NCI-H69 (cell line): ENCODE data around the gene ARL6IP6.

Experiments
- DNase-seq: peaks from one replicate; lab custom pipeline; 2025; lab: John Stamatoyannopoulos, UW

Gene ARL6IP6

DNA sequence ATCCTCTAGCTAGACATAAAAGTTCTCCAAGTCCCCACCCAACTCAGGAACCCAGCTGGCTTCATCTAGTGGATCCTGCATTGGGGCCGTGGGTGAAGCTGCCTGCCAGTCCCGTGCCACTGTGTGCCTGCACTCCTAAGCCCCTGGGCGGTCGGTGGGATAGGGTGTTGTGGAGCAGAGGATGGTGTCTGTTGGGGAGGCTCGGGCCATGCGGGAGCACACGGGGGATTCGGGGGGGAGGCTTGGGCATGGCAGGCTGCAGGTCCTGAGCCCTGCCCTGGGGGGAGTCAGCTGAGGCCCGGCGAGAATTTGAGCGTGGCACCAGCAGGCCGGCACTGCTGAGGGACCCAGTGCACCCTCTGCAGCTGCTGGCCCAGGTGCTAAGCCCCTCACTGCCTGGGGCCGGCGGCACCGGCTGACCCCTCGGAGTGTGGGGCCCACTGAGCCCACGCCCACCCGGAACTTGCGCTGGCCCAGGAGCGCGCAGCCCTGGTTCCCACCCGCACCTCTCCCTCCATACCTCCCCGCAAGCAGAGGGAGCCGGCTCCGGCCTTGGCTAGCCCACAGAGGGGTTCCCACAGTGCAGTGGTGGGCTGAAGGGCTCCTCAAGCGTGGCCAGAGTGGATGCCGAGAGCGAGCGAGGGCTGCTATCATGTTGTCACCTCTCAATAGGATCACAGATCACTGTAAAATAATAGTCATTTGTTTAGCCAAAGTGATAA lies 86.4 kb downstream of the ARL6IP6 start:
- no peak for DNase-seq

DNA sequence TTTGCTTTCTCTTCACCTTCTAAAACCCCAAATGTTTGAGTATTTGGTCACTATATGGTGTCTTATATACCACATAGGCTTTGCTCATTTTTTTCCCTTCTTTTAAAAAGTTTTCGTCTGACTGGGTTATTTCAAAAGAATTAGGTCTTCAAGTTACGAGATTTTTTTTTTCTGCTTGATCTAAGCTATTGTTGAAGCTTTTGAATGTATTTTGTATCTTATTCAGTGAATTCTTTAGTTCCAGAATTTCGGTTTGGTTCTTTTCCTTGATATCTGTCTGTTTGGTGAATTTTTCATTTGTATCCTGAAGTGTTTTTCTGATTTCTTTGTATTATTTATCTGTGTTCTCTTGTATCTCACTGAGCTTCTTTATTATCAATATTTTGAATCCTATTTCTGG lies 93.5 kb downstream of the ARL6IP6 start:
- no peak for DNase-seq
